ENCODE measurements around the gene MBD2.

The MBD2 gene

GRCh38 chr18:54192900-54193299 is 31.6 kb downstream of the MBD2 start:
- no peak for DNase-seq

DNA sequence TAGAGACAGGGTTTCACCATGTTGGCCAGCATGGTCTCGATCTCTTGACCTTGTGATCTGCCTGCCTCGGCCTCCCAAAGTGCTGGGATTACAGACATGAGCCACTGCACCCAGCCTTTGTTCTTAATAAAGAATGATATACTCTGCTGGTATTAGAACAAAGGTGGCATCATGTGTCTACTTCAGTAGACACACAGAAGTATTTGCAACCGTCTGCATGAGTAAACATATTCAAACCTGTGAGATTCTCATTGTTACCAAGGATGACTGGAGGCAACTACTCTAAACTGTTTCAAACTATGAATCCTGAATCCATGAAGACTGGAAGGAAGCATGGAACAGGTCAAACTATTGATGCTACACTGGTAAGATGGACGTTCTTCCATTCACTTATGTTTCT is 32.1 kb downstream of the MBD2 start:
- no peak for DNase-seq

- no peak for DNase-seq
Measured at GRCh38 chr18:54191352-54191751, 33.1 kb downstream of the MBD2 start.

DNA sequence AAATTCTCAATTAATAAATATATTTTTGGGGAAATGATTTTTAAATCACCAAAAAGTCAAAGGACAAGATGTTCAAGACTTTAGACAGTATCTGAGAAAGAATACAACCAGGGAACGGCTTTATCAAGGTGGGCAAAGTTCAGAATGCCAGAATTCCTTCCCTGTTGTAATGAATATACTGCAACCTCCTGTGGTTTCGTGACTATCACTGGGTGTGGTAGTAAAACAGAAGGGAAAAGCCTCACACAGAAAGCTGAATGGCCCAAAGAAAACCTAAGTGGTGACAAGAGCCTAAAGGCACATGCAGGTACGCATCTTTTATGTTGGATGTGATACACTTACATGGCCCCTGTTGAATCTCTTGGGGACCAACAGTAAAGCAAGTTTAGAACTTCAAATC is 37.1 kb downstream of the MBD2 start:
- no peak for DNase-seq

DNA sequence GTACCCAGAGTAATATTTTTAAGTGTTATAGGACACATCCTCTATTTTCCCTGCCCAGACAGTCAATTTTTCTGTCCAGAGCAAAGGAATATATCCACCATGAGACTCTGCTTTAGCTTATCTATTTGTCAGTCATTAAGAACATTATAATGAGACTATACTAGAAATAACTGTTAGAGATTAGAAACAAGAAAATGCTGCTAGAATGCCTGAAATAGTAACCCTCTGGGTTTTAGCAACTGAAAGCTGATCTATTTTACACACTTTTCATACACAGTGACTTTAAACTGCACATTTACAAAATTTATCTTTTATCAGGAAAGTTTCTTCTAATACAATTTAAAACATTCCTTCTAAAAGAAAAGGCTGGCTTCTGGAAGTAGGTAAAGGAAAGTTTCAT is 39.6 kb downstream of the MBD2 start:
- DNase-seq = no peak

GRCh38 chr18:54183390-54183789 is 41.1 kb downstream of the MBD2 start:
- no peak for DNase-seq

- no peak for DNase-seq
Measured at GRCh38 chr18:54181856-54182602, 42.4 kb downstream of the MBD2 start.

DNA sequence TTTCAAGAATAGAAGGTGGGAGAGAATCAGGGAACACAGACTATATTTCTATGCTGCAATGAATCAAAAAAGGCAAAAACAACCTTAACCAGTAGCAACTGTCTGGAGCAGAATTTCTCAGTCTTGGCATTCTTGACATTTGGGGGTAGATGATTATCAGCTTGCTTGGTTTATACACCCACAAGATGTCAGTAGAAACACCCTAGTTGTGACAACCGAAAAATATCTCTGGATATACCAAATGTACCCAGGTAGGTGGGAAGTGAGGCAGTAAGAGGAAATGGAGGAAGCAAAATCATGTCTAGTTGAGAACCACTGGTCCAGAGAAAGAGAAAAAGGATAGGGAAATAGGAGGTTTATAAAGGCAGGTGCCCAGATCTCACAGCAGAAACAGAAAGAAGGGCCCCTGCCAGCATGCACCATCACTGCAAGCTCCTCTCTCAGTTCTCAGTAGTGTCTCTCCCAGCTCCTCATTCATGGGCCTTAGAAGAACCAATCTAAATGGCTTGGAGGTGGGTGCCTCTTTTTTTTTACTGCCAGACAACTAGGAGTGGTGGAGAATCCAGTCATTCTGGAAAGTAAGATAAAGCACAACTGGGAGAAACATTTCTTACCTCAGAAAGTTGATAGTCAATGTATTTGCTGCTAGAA is 50.4 kb downstream of the MBD2 start:
- no peak for DNase-seq

GRCh38 chr18:54173250-54173649 is 51.2 kb downstream of the MBD2 start:
- no peak for DNase-seq

DNA sequence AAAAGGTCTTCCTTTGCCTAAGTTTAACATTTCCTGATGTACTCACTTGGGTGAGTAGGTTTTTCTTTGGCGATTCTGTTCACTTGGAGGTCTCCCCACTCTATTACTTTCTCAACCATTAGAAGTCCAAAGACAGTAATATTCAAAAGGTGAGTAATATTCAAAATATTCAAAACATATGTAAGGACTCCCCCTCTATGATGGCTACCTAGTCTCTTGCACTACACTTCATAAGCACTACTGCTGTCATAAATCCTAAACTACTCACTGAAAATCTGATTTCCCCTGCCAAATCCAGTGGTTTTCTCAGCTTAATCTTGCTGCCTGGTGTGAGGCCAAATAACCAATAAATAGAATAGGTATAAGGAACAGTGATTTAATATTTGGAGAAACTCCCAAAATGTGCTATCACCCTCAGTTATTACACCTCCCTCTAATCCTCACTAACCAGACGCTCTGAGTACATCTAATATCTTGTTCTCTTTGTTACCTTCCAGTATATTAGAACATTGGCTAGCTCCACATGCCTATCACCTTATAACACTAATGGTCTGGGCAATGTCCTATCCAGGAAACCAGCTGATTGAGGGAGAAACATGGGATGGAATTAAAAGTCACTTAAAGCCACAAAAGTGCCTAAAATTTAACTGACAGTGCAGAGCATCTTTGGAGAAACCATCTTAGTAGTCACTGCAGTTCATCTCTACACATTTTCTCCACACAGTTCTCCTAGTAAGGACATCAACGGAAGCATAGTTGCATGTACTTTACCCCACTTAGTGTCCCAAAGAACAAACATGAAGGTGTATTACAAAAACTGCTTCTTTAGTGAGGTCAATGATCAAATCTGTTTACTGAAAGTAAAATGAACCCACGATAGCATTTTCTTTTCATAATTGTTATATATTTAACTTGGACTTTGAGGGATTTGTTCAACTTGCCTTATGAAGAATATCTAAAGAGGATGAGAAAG is 54.8 kb downstream of the MBD2 start:
- DNase-seq = no peak

DNA sequence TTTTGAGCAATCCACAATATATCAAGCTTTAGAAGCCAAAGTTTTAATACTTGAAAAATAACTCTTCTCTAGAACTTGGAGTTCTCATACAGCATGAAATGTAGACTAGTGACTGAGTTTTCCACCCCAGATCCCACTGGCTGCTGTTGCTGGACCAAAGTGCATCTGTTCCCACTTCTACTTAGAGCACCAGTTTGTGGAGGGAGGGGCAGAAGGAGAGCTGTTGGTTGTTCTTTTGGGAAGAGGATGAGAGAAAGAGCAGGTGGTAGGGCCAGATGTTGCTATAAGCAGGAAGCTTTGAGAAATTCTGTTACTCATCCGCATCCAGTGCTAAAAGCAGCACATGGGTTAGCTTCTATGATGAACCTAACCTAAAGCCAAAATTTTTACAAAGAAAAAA is 59.0 kb downstream of the MBD2 start:
- no peak for DNase-seq

GRCh38 chr18:54163453-54163852 is 61.0 kb downstream of the MBD2 start:
- no peak for DNase-seq

DNA sequence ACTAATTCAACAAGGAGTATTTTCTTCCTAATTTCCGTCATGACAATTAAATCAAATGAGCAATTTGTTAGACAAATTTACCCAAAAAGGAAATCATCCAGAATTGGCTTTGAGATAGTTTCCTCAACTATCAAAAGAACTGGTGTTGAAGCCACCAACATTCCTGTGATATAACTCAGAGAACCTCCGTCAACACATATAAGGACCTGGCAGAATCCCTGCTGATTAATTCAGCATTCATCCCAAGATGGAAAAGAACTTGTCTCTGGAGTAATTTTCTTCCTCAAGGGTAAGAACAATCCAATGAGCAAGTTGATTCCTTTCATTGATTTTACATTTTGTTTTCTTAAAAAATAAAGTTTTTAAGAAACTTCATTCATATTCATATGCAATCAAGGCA is 62.0 kb downstream of the MBD2 start:
- no peak for DNase-seq

- DNase-seq = no peak
Measured at GRCh38 chr18:54161267-54161666, 63.2 kb downstream of the MBD2 start.

DNA sequence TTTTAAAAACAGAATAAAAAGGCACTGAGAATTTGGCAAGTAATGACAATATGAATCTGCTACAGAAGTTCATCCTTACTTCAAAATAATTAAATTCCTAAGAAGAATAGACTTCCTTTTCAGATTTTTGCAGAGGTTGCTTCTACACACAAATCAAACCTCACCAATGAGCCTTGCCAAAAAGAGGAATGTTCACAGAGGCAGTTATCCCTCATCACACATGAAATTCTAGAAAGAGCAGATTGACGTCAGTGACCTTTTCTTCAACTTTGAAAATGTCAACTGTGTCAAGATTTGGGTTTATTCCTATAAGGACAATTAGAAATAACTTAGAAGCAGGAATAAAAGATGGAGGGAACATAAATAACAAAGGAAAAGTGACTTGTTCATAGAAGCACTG is 64.6 kb downstream of the MBD2 start:
- DNase-seq = no peak

- no peak for DNase-seq
Measured at GRCh38 chr18:54157646-54158385, 66.7 kb downstream of the MBD2 start.

DNA sequence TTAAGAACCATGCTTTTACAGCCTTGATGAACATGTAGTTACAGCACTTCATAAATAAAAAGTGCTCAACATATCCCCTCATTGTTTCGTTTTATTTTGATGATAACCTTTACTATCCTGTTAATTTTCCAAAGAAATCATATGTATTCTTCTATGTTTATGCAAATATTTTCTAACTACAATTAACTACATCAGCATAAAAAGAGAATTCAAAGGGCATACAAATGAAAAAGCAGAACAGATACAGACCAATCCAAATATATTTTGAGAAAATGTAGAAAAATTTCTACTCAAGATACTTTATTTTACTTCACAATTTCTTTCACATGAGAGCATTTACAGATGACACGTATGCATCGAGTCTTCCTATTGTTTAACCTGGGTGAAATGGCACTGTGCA is 69.1 kb downstream of the MBD2 start:
- DNase-seq = no peak

- DNase-seq = no peak
Measured at GRCh38 chr18:54154231-54154630, 70.2 kb downstream of the MBD2 start.

- no peak for DNase-seq
Measured at GRCh38 chr18:54151376-54151775, 73.1 kb downstream of the MBD2 start.

DNA sequence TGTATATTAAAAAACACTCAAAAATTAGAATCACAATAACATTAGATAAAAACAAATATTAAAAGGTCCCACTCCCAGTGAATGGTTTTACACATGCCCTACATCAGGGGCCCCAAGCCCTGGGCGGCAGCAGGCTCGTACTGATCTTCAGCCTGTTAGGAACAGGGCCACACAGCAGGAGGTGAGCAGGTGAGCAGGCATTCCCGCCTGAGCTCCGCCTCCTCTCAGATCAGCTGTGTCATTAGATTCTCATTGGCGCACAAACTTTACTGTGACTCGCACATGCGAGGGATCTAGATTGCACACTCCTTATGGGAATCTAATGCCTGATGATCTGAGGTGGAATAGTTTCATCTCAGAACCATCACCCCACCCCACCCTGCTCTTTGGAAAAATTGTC is 74.2 kb downstream of the MBD2 start:
- DNase-seq = no peak

DNA sequence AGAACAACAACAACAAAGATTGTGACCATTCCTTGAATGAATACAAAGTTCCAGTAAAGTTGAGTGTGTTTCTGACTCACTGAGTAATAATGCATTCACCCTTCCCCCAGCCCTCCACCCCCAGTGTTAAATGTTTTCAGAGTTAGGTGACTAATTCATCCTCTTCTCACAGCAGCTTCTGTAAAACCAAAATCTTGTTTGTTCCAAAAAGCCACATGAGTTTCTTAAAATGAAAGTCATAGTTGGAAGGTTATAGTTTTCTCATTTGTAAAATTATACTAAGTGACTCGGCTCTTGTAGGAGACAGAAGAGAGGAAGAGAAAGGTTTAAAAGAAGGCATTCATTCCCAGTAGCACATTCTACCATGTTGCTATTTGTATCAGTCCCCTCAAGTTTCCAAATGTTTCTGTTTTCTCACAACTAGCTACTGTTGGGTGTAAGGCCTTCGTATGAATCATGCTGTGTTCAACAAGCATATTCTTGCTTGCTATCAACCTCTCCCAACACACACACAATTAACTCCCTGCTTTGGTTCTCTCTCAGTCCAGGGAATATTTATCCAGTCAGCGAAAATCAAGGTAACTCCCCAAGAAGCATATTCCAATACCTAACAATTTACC is 75.3 kb downstream of the MBD2 start:
- DNase-seq = no peak

DNA sequence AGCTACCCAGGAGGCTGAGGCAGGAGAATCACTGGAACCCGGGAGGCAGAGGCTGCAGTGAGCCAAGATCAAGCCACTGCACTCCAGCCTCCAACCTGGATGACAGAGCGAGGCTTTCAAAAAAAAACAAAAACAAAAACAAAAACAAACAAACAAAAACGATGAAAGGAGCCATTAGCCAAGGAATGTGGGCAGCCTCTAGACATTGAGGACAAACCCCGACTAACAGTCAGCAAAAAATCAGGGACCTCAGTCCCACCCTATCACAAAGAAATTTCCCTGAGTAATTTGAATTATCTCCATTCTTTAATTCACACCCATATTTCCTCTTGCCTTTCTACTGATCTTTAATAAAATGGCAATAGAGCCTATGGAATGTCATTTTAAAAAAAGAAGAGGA is 75.8 kb downstream of the MBD2 start:
- no peak for DNase-seq

- DNase-seq = no peak
Measured at GRCh38 chr18:54148151-54148550, 76.3 kb downstream of the MBD2 start.
